ENCODE results near the gene MYL7. TPM values are rescaled to one million over a fixed set of nuclear protein-coding genes. Genes with fewer than 3 reads are reported as not detected.

The MYL7 gene
- total and polyA plus RNA-seq, 9 donors = 0.35 to 2.0 (median 1.5) TPM; not detected in 3

DNA sequence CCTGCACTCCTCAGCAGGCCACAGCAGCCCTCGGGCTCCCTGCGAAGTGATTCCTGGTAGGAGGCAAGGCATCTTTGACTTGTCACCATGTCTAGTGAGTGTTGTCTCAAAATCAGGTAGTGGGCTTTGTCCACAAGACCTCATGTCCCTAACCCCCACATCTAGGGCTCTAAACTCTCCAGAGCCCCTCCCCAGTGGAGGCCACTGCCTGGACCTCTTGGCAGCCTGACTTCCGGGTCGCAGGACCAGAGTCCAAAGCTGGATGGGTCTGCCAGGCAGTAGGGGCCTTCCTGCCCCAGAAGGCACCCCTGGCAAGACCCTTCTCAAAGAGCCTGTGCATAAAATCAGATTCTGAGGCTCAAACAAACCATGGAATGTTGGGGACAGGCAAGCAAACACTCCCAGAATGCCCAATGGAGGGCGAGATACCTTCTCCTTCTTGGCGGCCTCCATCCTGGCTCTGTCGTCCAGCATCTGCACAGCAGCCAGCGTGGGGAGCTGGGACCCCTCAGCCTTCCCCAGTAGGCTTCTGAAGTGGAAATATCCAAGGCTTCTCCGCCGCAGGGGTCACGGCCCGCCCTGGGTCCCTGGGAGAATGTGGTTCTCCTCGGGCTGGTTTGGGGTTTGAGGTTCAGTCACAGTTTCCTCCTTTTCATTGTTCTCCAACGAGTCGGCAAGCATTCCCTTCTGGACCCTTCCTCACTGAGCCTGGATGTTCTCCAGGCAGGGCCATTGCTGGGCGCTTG, 47.5 kb upstream of the MYL7 start:
- no peak for TF ChIP-seq EP300 (IDR thresholded peaks at IDR 0.05)
- TF ChIP-seq POLR2A (IDR thresholded peaks at IDR 0.05) = no peak
- TF ChIP-seq, protein P1, sequence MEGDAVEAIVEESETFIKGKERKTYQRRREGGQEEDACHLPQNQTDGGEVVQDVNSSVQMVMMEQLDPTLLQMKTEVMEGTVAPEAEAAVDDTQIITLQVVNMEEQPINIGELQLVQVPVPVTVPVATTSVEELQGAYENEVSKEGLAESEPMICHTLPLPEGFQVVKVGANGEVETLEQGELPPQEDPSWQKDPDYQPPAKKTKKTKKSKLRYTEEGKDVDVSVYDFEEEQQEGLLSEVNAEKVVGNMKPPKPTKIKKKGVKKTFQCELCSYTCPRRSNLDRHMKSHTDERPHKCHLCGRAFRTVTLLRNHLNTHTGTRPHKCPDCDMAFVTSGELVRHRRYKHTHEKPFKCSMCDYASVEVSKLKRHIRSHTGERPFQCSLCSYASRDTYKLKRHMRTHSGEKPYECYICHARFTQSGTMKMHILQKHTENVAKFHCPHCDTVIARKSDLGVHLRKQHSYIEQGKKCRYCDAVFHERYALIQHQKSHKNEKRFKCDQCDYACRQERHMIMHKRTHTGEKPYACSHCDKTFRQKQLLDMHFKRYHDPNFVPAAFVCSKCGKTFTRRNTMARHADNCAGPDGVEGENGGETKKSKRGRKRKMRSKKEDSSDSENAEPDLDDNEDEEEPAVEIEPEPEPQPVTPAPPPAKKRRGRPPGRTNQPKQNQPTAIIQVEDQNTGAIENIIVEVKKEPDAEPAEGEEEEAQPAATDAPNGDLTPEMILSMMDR (IDR thresholded peaks at IDR 0.05) = no peak
- WGBS, 3 donors = 80 to 91% (median 83%) methylated on average over 14 to 16 of the region's 16 CpGs
- intact Hi-C loops (cut with DNase I) = no loop called here
- no peaks in the 10 kb centered on the region for H3K36me3 ChIP-seq
- peaks cover 6% of the 10 kb centered on the region for H3K4me1 ChIP-seq (ENCODE audit: insufficient read depth)
- no peak for DNase-seq
- no peak overlapping the region for H3K4me3 ChIP-seq
- no peaks in the 10 kb centered on the region for H3K9me3 ChIP-seq
- H3K27ac ChIP-seq = no peak overlapping the region
- no peaks in the 10 kb centered on the region for H3K27me3 ChIP-seq

DNA sequence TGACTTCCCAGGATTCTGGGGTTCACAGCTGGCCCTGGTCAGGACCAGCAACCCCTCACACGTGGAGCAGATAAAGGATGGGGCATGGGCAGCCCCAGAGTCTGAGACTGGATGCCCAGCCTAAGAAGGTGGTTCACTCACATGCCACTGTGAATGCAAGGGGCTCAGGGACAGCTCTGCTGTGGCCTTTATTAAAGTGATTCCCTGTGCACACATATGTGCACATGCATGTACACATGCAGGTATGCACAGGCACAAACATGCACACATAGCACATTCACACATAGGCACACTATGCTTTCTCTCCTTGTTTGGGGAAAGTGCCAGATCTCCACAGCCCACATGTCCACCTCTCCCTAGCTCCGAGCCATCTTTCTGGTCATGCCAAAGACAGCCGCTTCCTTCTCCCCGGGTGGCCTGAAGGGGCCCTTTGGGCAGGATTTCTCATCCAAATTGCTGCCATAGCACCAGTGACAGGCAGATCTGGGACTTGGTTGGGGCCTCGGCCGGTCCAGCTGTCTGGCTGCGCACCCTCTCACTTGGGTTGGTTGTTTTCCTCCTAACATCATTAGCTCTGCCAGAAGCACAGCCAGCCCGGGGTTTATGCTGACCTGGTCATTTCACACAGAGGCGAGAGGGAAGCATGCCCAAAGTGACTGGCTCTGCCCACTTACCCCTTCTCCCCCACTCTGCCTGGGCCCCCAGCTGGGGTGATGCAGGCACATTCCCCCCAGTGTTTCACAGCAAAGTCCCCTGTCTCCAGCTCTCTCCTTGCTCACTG, 46.7 kb upstream of the MYL7 start:
- Histone ChIP-seq H3K27ac (no peak overlapping the region), H3K4me3 (no peak overlapping the region), H3K36me3 (no peaks in the 10 kb centered on the region), H3K9me3 (peaks cover 0 to 2% of the 10 kb centered on the region in 2 donors), H3K4me1 (ENCODE audit: insufficient read depth) (peaks cover 6% of the 10 kb centered on the region), H3K27me3 (no peaks in the 10 kb centered on the region)
- WGBS, 3 donors = 16 to 42% (median 23%) methylated on average over 9 of the region's 9 CpGs
- intact Hi-C loops (cut with DNase I) = no loop called here
- TF ChIP-seq, protein P1 (IDR thresholded peaks at IDR 0.05) = no peak
- TF ChIP-seq POLR2A (IDR thresholded peaks at IDR 0.05) = no peak
- no peak for TF ChIP-seq EP300 (IDR thresholded peaks at IDR 0.05)
- no peak for DNase-seq

DNA sequence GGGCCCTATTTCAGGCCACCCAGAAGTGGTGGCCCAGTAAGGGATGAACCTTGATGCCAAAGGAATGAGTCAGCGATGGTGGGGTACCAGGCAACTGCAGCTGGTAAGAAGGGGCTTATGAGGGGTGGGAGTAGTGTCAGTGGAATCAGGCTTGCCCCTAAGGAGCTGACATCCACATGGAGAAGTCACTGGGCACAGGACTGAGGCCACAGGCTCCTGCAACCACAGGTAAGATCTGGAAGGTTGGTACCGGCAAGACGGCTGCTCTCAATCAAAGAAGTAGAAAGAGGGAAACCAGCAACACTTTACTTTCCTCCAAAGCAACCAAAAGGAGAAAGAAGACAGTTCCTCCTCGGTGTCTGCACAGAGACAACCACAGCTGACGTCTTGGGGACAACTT, 45.6 kb upstream of the MYL7 start:
- H3K27me3 ChIP-seq = no peaks in the 10 kb centered on the region
- TF ChIP-seq POLR2A (IDR thresholded peaks at IDR 0.05) = no peak
- TF ChIP-seq, protein P1 (IDR thresholded peaks at IDR 0.05) = no peak
- TF ChIP-seq EP300 (IDR thresholded peaks at IDR 0.05) = no peak
- no peak overlapping the region for H3K4me3 ChIP-seq
- WGBS, 3 donors = 90 to 93% (median 92%) methylated on average over 5 of the region's 5 CpGs
- no peak for DNase-seq
- peaks cover 6% of the 10 kb centered on the region for H3K4me1 ChIP-seq (ENCODE audit: insufficient read depth)
- no peak overlapping the region for H3K27ac ChIP-seq
- intact Hi-C loops (cut with DNase I) = no loop called here
- peaks cover 0 to 10% of the 10 kb centered on the region in 2 donors for H3K9me3 ChIP-seq
- no peaks in the 10 kb centered on the region for H3K36me3 ChIP-seq

DNA sequence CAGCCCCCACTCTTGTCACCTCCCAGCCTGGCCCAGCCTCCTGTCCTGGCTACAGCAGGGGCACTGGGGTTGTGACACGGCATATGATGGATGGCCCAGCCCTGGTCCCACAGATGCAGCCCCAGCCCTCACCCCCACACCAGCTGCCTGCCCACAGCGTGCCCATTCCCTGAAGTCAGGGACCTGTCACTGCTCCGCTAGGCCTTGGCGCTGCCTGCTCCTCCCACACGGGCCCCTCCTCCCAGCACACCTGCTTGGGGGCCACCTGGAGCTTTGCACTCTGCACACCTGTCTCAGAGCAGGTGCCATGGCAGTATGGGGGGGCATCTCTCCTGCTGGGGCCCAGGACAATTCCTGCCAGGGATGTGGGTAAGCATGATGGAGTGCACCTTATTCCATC, 44.6 kb upstream of the MYL7 start:
- Histone ChIP-seq H3K4me1 (ENCODE audit: insufficient read depth) (peaks cover 6% of the 10 kb centered on the region), H3K27ac (no peak overlapping the region), H3K9me3 (peaks cover 0 to 10% of the 10 kb centered on the region in 2 donors), H3K4me3 (no peak overlapping the region), H3K36me3 (no peaks in the 10 kb centered on the region), H3K27me3 (no peaks in the 10 kb centered on the region)
- intact Hi-C loops (cut with DNase I) = no loop called here
- TF ChIP-seq, protein P1 (IDR thresholded peaks at IDR 0.05) = no peak
- TF ChIP-seq EP300 (IDR thresholded peaks at IDR 0.05) (no peak), POLR2A (IDR thresholded peaks at IDR 0.05) (no peak)
- DNase-seq = no peak
- WGBS, 3 donors = 82 to 88% (median 85%) methylated on average over 5 of the region's 5 CpGs
